Skeletal muscle tissue (tissue), 4 donors: Measurements from ENCODE around the gene ESRP2. TPM values are rescaled to one million over a fixed set of nuclear protein-coding genes. Genes with fewer than 3 reads are reported as not detected.

Experiments used
- H3K27ac ChIP-seq: one replicate; pipeline ENCODE4 v1.7.0; 2013; ENCODE audit warnings: mild to moderate bottlenecking, low read depth, low read length, inconsistent platforms
- H3K27me3 ChIP-seq, 3 donors: one replicate each; pipeline ENCODE4 v1.7.0; 2013; ENCODE audit warnings: low read length in 3 of 3; ENCODE audit not compliant: control insufficient read depth in 3 of 3, insufficient read depth in 3 of 3
- H3K36me3 ChIP-seq, 3 donors: one replicate each; pipeline ENCODE4 v1.7.0; 2013; ENCODE audit warnings: low read length in 3 of 3; ENCODE audit not compliant: control insufficient read depth in 3 of 3, insufficient read depth in 3 of 3
- H3K4me1 ChIP-seq, 3 donors: one replicate each; pipeline ENCODE4 v1.7.0; 2013; ENCODE audit warnings: low read length in 3 of 3, mild to moderate bottlenecking in 3 of 3; ENCODE audit not compliant: control insufficient read depth in 3 of 3, insufficient read depth in 3 of 3
- H3K4me3 ChIP-seq, 3 donors: one replicate each; pipeline ENCODE4 v1.7.0; 2013; ENCODE audit warnings: low read length in 3 of 3
- H3K9ac ChIP-seq, 3 donors: one replicate each; pipeline ENCODE4 v1.7.0; 2013; ENCODE audit warnings: low read length in 3 of 3, mild to moderate bottlenecking in 3 of 3, moderate library complexity in 2 of 3, low read depth in 1 of 3
- H3K9me3 ChIP-seq, 3 donors: one replicate each; pipeline ENCODE4 v1.7.0; 2013; ENCODE audit warnings: low read length in 3 of 3; ENCODE audit not compliant: control insufficient read depth in 3 of 3
- total RNA-seq: library from RNA; depleted of rRNA; stranded (reverse); fragments of >200 nt; gene quantifications from one replicate; pipeline ENCODE4 v1.2.3, GENCODE V29; 2014
- donor health status: Osteomylitis.

ESRP2 gene
- total RNA-seq, 1 donor from 2014 or later = not detected

- no peaks in the 10 kb centered on the region for H3K27me3 ChIP-seq
- H3K36me3 ChIP-seq = peaks cover 35 to 46% (median 43%) of the 10 kb centered on the region in 3 donors
- peak overlapping the region; percentile 100 for H3K27ac ChIP-seq
- peak overlapping the region; percentile 63 to 87 (median 86) for H3K9ac ChIP-seq
- H3K9me3 ChIP-seq = no peaks in the 10 kb centered on the region
- peak overlapping the region in 2 of 3 donors; percentile 5 to 41 for H3K4me3 ChIP-seq
- peaks cover 46 to 86% (median 71%) of the 10 kb centered on the region in 3 donors for H3K4me1 ChIP-seq
Observed at GRCh38 chr16:68251832-68252231, 15.9 kb upstream of the ESRP2 start.

GRCh38 chr16:68250951-68251350 lies 15.0 kb upstream of the ESRP2 start:
- peak overlapping the region in 2 of 3 donors; percentile 86 to 87 for H3K9ac ChIP-seq
- no peaks in the 10 kb centered on the region for H3K27me3 ChIP-seq
- peak overlapping the region; percentile 100 for H3K27ac ChIP-seq
- peaks cover 32 to 43% (median 36%) of the 10 kb centered on the region in 3 donors for H3K36me3 ChIP-seq
- no peaks in the 10 kb centered on the region for H3K9me3 ChIP-seq
- peaks cover 55 to 90% (median 80%) of the 10 kb centered on the region in 3 donors for H3K4me1 ChIP-seq
- no peak overlapping the region for H3K4me3 ChIP-seq

GRCh38 chr16:68249371-68249770 lies 13.4 kb upstream of the ESRP2 start:
- peak overlapping the region; percentile 27 to 71 (median 57) for H3K9ac ChIP-seq
- peak overlapping the region; percentile 100 for H3K27ac ChIP-seq
- peak overlapping the region in 1 of 3 donors; percentile 22 for H3K4me3 ChIP-seq
- no peaks in the 10 kb centered on the region for H3K9me3 ChIP-seq
- H3K27me3 ChIP-seq = no peaks in the 10 kb centered on the region
- H3K4me1 ChIP-seq = peaks cover 63 to 84% (median 82%) of the 10 kb centered on the region in 3 donors
- H3K36me3 ChIP-seq = peaks cover 16 to 28% (median 22%) of the 10 kb centered on the region in 3 donors

DNA sequence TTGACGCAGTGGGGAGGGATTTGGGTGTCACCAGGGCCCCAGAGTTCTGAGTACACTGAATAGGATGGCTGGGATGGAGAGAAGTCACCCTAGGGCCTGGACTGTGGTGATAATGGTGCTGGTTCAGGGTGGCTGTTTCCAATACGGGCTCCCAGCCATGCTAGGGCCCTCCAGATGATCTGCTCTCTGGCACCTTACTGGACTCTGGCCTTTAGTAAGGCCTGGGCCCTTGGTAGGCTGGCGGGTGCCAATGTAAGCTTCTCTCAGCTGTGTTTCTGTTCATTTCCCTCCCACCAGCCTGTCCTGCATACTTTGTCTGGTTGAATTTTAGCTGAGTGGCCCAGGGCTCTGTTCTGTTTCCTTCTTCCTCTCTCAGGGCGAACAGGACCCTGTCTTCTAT lies 12.0 kb upstream of the ESRP2 start:
- Histone ChIP-seq H3K4me3 (peak overlapping the region; percentile 95 to 99 (median 99)), H3K36me3 (peaks cover 5 to 20% (median 16%) of the 10 kb centered on the region in 3 donors), H3K9me3 (no peaks in the 10 kb centered on the region), H3K27ac (peak overlapping the region; percentile 100), H3K4me1 (peaks cover 61 to 79% (median 74%) of the 10 kb centered on the region in 3 donors), H3K27me3 (no peaks in the 10 kb centered on the region), H3K9ac (peak overlapping the region; percentile 61 to 91 (median 89))

GRCh38 chr16:68247400-68247799 lies 11.5 kb upstream of the ESRP2 start:
- Histone ChIP-seq H3K27me3 (no peaks in the 10 kb centered on the region), H3K36me3 (peaks cover 4 to 18% (median 16%) of the 10 kb centered on the region in 3 donors), H3K9ac (peak overlapping the region; percentile 61 to 91 (median 89)), H3K9me3 (no peaks in the 10 kb centered on the region), H3K27ac (peak overlapping the region; percentile 100), H3K4me3 (peak overlapping the region; percentile 95 to 99 (median 99)), H3K4me1 (peaks cover 56 to 76% (median 69%) of the 10 kb centered on the region in 3 donors)

DNA sequence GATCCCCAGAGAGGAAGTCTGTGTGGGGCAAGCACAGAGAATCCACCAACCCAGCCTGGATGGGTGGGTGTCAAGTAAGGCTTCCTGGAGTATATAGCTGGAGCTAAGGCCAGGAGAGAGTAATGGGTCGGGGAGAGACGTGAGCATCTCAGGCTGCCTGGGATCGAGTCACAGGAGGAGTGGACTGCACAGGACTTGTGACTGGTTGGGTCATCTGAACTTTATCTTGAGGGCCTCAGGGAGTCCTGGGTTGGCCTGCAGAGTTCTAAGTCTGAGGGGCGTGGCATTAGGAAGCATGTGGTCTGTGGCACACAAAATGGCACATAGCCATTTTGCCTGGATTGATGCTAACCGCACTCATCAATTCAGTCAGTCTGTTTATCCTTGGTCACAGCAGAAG lies 10.7 kb upstream of the ESRP2 start:
- peak overlapping the region; percentile 95 to 99 (median 99) for H3K4me3 ChIP-seq

DNA sequence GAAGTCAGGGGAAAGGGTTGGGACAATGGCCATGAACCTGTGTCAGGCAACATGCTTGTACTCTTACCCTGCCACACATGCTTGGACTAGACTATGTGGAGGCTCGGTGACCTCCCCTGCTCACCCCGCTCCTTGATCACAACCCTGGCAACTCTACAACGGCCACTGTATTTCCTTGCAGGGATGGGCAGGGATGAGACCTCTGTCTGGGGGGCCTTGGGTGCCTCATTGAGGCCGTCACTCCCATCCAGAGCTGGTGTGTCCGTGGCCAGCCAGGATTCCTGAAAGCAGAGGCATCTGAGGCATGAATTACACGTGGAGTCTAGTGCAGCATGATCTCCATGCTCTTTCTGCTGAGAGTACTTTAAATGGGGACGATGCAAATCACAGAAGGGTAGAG lies 10.2 kb upstream of the ESRP2 start:
- H3K27me3 ChIP-seq = no peaks in the 10 kb centered on the region
- no peaks in the 10 kb centered on the region for H3K9me3 ChIP-seq
- peaks cover 2 to 17% (median 12%) of the 10 kb centered on the region in 3 donors for H3K36me3 ChIP-seq
- H3K4me3 ChIP-seq = peak overlapping the region; percentile 95 to 99 (median 99)
- H3K4me1 ChIP-seq = peaks cover 51 to 67% (median 57%) of the 10 kb centered on the region in 3 donors
- H3K27ac ChIP-seq = peak overlapping the region; percentile 100
- peak overlapping the region; percentile 73 to 91 (median 89) for H3K9ac ChIP-seq

More for the DNA sequence above, 10.7 kb upstream of the ESRP2 start:
- H3K4me1 ChIP-seq = peaks cover 51 to 71% (median 62%) of the 10 kb centered on the region in 3 donors
- H3K9ac ChIP-seq = peak overlapping the region; percentile 73 to 91 (median 89)
- H3K36me3 ChIP-seq = peaks cover 4 to 18% (median 14%) of the 10 kb centered on the region in 3 donors
- H3K9me3 ChIP-seq = no peaks in the 10 kb centered on the region
- peak overlapping the region; percentile 100 for H3K27ac ChIP-seq
- no peaks in the 10 kb centered on the region for H3K27me3 ChIP-seq

GRCh38 chr16:68244903-68245853 lies 9.3 kb upstream of the ESRP2 start, which contains the start of gene PLA2G15:
PLA2G15 (plus strand) TSS chr16:68245373; CDS start chr16:68245427, 54 bp downstream.
- H3K27me3 ChIP-seq = no peaks in the 10 kb centered on the region
- peaks cover 0 to 12% (median 6%) of the 10 kb centered on the region in 3 donors for H3K36me3 ChIP-seq
- H3K4me1 ChIP-seq = peaks cover 51 to 60% (median 52%) of the 10 kb centered on the region in 3 donors
- peak within 1 kb of the TSS; percentile 100 for H3K27ac ChIP-seq
- H3K4me3 ChIP-seq = peak within 1 kb of the TSS; percentile 97 to 99 (median 99)
- no peaks in the 10 kb centered on the region for H3K9me3 ChIP-seq
- H3K9ac ChIP-seq = peak within 1 kb of the TSS; percentile 89 to 99 (median 95)

DNA sequence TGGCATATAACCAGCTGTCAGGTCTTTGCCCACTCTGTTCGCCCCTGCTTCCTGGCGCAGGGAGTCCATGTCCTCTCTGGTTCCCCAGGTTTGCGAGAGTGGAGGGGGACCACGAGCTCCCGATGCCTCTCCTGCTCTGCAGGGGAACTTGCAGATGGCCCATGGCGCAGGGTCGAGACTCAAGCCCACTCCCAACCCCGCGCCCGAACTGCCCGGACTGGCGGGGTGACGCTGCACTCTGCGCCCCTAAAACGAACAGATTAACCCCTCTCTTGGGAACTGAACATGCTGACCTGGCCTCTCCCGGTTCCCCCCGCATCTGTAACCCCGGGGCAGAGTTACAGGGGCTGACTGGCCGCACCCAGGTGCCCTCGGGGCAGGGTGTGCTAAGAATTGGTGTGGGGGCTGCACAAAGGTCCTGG lies 8.6 kb upstream of the ESRP2 start:
- Histone ChIP-seq H3K9me3 (no peaks in the 10 kb centered on the region), H3K4me3 (peak overlapping the region; percentile 97 to 99 (median 99)), H3K27me3 (no peaks in the 10 kb centered on the region), H3K4me1 (peaks cover 47 to 60% (median 53%) of the 10 kb centered on the region in 3 donors), H3K9ac (peak overlapping the region; percentile 89 to 99 (median 95)), H3K27ac (peak overlapping the region; percentile 100), H3K36me3 (peaks cover 0 to 8% (median 6%) of the 10 kb centered on the region in 3 donors)
